ENCODE results near the gene MRGPRX2.

DNA sequence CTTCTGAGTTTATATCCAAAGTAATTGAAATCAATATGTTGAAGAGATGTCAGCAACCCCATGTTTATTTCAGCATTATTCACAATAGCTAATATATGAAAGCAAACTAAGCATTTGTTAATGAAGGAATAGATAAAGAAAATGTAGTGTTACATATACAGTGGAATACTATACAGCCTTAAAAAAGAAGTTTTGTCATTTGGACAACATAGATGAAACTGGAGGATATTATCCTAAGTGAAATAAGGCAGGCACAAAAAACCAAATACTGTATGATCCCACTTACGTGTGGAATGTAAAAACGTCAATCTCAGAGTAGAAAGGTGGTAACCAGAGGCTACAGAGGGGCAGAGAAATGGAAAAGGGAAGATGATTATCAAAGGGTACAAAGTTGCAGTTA lies 10.2 kb downstream of the MRGPRX2 start:
- TF ChIP-seq, protein P1, sequence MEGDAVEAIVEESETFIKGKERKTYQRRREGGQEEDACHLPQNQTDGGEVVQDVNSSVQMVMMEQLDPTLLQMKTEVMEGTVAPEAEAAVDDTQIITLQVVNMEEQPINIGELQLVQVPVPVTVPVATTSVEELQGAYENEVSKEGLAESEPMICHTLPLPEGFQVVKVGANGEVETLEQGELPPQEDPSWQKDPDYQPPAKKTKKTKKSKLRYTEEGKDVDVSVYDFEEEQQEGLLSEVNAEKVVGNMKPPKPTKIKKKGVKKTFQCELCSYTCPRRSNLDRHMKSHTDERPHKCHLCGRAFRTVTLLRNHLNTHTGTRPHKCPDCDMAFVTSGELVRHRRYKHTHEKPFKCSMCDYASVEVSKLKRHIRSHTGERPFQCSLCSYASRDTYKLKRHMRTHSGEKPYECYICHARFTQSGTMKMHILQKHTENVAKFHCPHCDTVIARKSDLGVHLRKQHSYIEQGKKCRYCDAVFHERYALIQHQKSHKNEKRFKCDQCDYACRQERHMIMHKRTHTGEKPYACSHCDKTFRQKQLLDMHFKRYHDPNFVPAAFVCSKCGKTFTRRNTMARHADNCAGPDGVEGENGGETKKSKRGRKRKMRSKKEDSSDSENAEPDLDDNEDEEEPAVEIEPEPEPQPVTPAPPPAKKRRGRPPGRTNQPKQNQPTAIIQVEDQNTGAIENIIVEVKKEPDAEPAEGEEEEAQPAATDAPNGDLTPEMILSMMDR (IDR thresholded peaks at IDR 0.05): no peak
- no peak for TF ChIP-seq POLR2A (IDR thresholded peaks at IDR 0.05)
